NT2/D1 (cell line): ENCODE results near the gene SSUH2.
"Not testable (repeated sequence)": the region's sequence is repeated elsewhere in the genome, so short reads cannot be mapped to it uniquely, and the experiment has no call there.

Experiments used
- DNase-seq: peaks from one replicate; pipeline ENCODE4 v3.0.0-alpha.2; 2011; ENCODE audit warnings: low read depth, low spot score
- H3K27me3 ChIP-seq: 2 replicates; pipeline ENCODE4 v1.6.0; 2011; ENCODE audit warnings: mild to moderate bottlenecking; ENCODE audit not compliant: insufficient read length, insufficient read depth
- H3K36me3 ChIP-seq: 2 replicates; pipeline ENCODE4 v1.6.1; 2011; ENCODE audit warnings: mild to moderate bottlenecking, low read length, mixed read lengths; ENCODE audit not compliant: insufficient read depth, insufficient read length
- H3K4me1 ChIP-seq: 2 replicates; pipeline ENCODE4 v1.5.1; 2011; ENCODE audit not compliant: insufficient read depth, insufficient read length
- H3K4me3 ChIP-seq: 2 replicates; pipeline ENCODE4 v1.5.1; 2011; ENCODE audit warnings: low read depth; ENCODE audit not compliant: insufficient read length
- H3K9ac ChIP-seq: 2 replicates; pipeline ENCODE4 v1.6.0; 2011; ENCODE audit warnings: low read depth; ENCODE audit not compliant: insufficient read length
- H3K9me3 ChIP-seq: 2 replicates; pipeline ENCODE4 v1.5.1; 2011; ENCODE audit warnings: mild to moderate bottlenecking, low read length; ENCODE audit not compliant: insufficient read depth
- SUZ12 ChIP-seq: IDR thresholded peaks from 2 replicates; pipeline ENCODE4 v1.6.1; 2011; ENCODE audit not compliant: insufficient read length, insufficient read depth; ENCODE audit errors: extremely low read depth
- YY1 ChIP-seq: IDR thresholded peaks from 2 replicates; pipeline ENCODE4 v1.6.1; 2011; ENCODE audit not compliant: insufficient read length, insufficient read depth
- ZNF274 ChIP-seq: IDR thresholded peaks from 2 replicates; pipeline ENCODE4 v1.6.1; 2011; ENCODE audit warnings: mild to moderate bottlenecking, low read depth, low read length

SSUH2 gene

DNA sequence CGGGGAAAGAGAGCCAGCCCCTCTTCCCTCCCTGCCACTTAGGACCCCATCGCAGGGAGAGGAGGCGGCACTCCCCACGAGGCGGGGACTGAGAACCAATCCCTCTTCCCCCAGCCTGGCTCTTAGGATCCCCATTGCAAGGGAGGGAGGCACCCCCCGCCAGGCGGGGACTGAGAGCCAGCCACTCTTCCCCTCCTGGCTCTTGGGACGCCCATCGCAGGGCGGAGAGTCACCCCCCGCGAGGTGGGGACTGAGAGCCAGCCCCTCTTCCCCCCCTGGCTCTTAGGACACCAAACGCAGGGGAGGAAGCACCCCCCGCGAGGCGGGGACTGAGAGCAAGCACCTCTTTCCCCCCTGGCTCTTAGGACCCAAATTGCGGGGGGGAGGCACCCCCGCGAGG, 34.2 kb upstream of the SSUH2 start:
- H3K4me3 ChIP-seq: no peak overlapping the region
- no peak for DNase-seq
- no peaks in the 10 kb centered on the region for H3K27me3 ChIP-seq
- no peak for TF ChIP-seq YY1
- TF ChIP-seq ZNF274: no peak
- TF ChIP-seq SUZ12: no peak
- H3K36me3 ChIP-seq: no peaks in the 10 kb centered on the region
- no peaks in the 10 kb centered on the region; the same call in 1 of the 2 replicates for H3K9me3 ChIP-seq
- no peak overlapping the region for H3K9ac ChIP-seq
- H3K4me1 ChIP-seq: peaks cover 5% of the 10 kb centered on the region

DNA sequence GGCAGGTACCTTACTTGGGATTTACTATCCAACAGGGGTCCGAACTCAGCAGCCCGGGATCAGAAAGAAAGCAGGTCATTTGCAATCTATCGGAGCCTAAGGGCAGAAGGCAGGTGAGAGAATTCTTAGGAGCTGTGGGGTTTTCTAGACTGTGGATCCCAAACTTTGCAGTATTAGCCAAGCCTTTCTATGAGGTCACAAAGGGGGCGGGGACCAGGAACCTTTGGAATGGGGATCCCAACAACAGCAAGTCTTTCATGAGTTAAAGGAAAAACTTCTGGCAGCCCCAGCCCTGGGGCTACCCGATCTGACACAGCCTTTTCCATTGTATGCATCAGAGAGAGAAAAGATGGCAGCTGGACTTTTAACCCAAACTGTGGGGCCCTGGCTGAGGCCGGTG, 32.7 kb upstream of the SSUH2 start:
- not testable (repeated sequence) for DNase-seq, H3K9me3 ChIP-seq, H3K36me3 ChIP-seq, H3K4me3 ChIP-seq, H3K27me3 ChIP-seq, H3K9ac ChIP-seq, H3K4me1 ChIP-seq

DNA sequence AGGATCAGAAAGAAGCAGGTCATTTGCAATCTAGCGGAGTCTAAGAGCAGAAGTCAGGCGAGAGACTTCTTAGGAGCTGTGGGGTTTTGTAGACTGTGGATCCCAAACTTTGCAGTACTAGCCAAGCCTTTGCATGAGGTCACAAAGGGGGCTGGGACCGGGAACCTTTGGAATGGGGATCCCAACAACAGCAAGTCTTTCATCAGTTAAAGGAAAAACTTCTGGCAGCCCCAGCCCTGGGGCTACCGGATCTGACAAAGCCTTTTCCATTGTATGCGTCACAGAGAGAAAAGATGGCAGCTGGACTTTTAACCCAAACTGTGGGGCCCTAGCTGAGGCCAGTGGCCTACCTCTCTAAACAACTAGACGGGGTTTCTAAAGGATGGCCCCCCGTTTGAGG, 31.0 kb upstream of the SSUH2 start:
- not testable (repeated sequence) for H3K9ac ChIP-seq, H3K36me3 ChIP-seq, H3K4me1 ChIP-seq, DNase-seq, H3K4me3 ChIP-seq, H3K27me3 ChIP-seq, H3K9me3 ChIP-seq

DNA sequence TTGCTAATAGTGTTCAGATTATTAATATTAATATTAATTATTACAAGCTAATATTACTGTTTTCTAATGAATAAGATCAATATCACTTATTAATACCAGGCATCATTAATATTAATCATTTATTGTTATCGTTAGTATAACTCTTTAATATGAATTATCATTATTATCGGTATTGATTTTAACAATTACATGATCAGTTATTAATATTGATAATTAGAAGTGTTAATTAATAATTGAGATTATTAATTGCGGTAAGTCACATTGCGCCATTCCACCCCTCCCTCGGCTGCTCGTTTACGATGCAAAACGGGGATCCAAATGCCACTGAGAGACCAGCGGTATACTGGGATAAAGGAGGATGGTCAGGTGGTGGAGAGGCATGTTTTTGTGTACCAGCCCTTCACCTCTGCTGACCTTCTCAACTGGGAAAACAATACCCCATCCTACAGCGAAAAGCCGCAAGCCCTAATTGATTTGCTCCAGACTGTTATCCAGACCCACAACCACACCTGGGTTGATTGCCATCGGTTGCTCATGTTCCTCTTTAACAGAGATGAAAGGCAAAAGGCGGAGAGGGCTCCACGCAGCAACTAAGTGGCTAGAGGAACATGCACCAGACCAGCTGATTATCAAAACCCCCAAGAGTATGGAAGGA, 28.6 kb upstream of the SSUH2 start:
- no peaks in the 10 kb centered on the region for H3K36me3 ChIP-seq
- no peak overlapping the region for H3K4me3 ChIP-seq
- H3K9ac ChIP-seq: no peak overlapping the region
- H3K9me3 ChIP-seq: no peaks in the 10 kb centered on the region; the same call in 1 of the 2 replicates
- H3K4me1 ChIP-seq: no peaks in the 10 kb centered on the region
- DNase-seq: no peak
- TF ChIP-seq SUZ12 (no peak), ZNF274 (no peak)
- no peaks in the 10 kb centered on the region for H3K27me3 ChIP-seq

DNA sequence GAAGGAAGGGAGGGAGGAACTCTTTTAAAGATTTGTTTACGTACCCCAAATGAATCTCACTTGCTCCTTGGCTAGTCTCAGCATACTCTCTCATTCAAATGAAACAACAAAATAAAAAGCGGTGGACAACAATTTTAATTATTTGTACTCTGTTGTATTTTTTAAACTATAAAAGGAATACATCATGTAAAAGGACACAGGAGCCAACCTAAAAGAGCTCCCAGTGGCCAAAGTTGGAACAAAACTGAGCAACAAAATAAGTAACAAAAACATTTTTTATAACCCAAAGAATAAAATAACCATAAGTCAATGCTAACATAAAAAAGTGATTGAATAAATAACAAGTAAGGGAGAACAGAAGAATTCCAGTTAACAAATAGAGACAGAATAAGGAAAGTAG, 24.4 kb upstream of the SSUH2 start:
- no peaks in the 10 kb centered on the region for H3K27me3 ChIP-seq
- H3K9me3 ChIP-seq: no peaks in the 10 kb centered on the region
- H3K9ac ChIP-seq: no peak overlapping the region
- DNase-seq: no peak
- H3K4me1 ChIP-seq: no peaks in the 10 kb centered on the region
- H3K4me3 ChIP-seq: no peak overlapping the region
- no peaks in the 10 kb centered on the region for H3K36me3 ChIP-seq
- TF ChIP-seq YY1: no peak

DNA sequence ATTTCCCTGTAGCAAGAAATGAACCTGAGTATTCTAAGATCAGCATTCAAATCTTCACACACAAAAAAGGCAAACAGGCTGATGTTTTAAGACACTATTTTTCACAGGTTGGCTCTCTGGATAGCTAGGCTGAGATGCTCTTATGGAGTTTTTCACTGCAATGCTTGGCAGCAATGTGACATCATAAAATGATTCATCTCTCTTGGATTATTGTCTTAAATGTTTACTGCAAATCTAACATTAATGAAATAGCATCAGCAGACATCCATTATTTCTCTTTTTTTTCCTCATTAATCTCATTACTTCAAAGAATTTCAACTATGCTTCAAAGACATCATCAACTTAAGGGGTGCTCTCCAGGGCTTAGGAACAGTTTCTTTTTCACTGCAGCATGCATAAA, 23.6 kb upstream of the SSUH2 start:
- H3K4me3 ChIP-seq: no peak overlapping the region
- H3K4me1 ChIP-seq: peaks cover under 1% of the 10 kb centered on the region
- H3K36me3 ChIP-seq: no peaks in the 10 kb centered on the region
- H3K9me3 ChIP-seq: no peaks in the 10 kb centered on the region
- no peak for TF ChIP-seq SUZ12
- TF ChIP-seq ZNF274: no peak
- TF ChIP-seq YY1: no peak
- H3K27me3 ChIP-seq: no peaks in the 10 kb centered on the region
- no peak overlapping the region for H3K9ac ChIP-seq
- no peak for DNase-seq

DNA sequence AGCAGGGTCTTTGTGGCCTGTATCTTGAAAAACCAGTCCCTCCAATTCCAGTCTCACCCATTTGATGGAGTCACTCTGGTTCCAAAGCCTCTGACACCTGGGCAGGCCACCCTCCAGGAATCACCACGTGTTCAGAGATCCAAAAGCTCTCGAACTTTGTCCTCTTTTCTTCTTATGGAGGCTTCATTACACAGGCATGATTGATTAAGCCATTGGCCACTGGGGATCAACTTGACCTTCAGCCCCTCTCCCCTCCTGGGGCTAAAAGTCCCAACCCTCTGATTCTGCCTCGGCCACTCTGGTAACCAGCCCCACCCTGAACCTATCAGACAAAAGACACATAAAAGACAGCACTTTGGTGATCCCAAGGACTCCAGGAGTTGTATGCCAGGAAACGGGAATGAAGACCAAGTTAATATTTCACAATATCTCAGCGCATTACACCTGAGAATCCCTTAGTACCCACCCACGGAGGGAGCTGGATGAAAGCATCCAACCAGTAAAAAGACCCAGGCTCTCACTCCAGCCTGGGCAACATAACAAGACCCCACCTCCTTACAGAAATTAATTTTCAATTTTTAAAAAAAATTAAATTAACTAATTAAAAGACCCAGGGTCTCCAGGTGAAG, 23.0 kb upstream of the SSUH2 start:
- no peak for DNase-seq
- Histone ChIP-seq H3K27me3 (no peaks in the 10 kb centered on the region), H3K9me3 (no peaks in the 10 kb centered on the region), H3K4me1 (peaks cover 5% of the 10 kb centered on the region), H3K36me3 (no peaks in the 10 kb centered on the region), H3K9ac (no peak overlapping the region), H3K4me3 (no peak overlapping the region)
- no peak for TF ChIP-seq SUZ12
- TF ChIP-seq ZNF274: no peak
- no peak for TF ChIP-seq YY1

DNA sequence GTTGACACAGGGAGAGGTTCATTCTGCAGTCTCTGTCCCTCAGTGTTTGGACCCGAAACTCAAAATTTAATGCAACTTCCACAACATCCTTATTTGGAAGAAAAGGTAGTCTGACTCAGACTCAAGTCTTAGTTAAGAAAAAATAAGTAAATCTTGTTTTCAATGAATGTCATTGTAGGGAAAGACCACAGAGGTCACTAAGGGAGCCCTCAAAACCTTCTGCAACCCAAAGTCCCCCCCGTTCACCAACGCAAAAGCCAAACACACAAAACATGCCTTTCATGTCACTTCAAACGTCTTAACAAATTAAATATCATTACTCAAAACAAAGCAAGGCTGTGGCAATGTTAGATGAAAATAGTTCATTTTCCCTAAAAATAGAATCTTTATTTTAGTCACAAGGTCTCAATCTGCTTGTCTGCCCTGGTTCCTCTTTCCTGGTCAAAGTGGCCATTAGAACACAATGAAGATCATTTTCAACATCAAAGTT, 20.9 kb upstream of the SSUH2 start:
- Histone ChIP-seq H3K4me1 (peaks cover 8% of the 10 kb centered on the region), H3K4me3 (no peak overlapping the region), H3K9ac (no peak overlapping the region), H3K9me3 (no peaks in the 10 kb centered on the region), H3K27me3 (no peaks in the 10 kb centered on the region), H3K36me3 (no peaks in the 10 kb centered on the region)
- no peak for DNase-seq
- TF ChIP-seq YY1: no peak
- TF ChIP-seq SUZ12: no peak
- TF ChIP-seq ZNF274: no peak
